Lower leg skin (tissue), 4 donors: ENCODE measurements around the gene APBA1. TPM values are rescaled to one million over a fixed set of nuclear protein-coding genes. Genes with fewer than 3 reads are reported as not detected.

Experiments
- DNase-seq, 2 donors: peaks; one replicate each; pipeline ENCODE4 v3.0.0-alpha.2; 2019; ENCODE audit warnings: low spot score in 2 of 2
- H3K4me3 ChIP-seq: fragments of 200-600 bp; sonication (generic); 2 replicates; pipeline ENCODE4 v1.5.1; 2017; ENCODE audit warnings: mild to moderate bottlenecking, low read depth; ENCODE audit not compliant: poor library complexity, severe bottlenecking
- POLR2A ChIP-seq, 2 donors: fragments of 450-650 bp; IDR thresholded peaks; one replicate each; pipeline ENCODE4 v1.6.1; 2016 to 2017; ENCODE audit warnings: antibody characterized with exemption in 2 of 2, mild to moderate bottlenecking in 1 of 2, moderate library complexity in 1 of 2
- WGBS, 2 donors: methylation state at CpG; one replicate each; pipeline ENCODE4 v1.1.5; 2018; 5-methylcytosine and 5-hydroxymethylcytosine counted together
- intact Hi-C: fragments of 100-400 bp; cut with DNase I; formaldehyde crosslinking; loops from one replicate; pipeline ENCODE4 v1.15.0; 2023; ENCODE audit warnings: low total_unique reads
- total RNA-seq, 4 donors: library from RNA; depleted of rRNA; stranded (reverse); fragments of >200 nt; gene quantifications; one replicate each; pipeline ENCODE4 v1.1.0, GENCODE V29; 2016
- TF ChIP-seq, protein P1 (sequence below), 3 donors: fragments of 450-650 bp; IDR thresholded peaks; one replicate each; pipeline ENCODE4 v1.5.1; 2016; ENCODE audit warnings: antibody characterized with exemption in 3 of 3, mild to moderate bottlenecking in 3 of 3, moderate library complexity in 2 of 3

APBA1 gene
- total RNA-seq, 4 donors from 2014 or later, result 4.9 to 12.7 (median 8.7) TPM

DNA sequence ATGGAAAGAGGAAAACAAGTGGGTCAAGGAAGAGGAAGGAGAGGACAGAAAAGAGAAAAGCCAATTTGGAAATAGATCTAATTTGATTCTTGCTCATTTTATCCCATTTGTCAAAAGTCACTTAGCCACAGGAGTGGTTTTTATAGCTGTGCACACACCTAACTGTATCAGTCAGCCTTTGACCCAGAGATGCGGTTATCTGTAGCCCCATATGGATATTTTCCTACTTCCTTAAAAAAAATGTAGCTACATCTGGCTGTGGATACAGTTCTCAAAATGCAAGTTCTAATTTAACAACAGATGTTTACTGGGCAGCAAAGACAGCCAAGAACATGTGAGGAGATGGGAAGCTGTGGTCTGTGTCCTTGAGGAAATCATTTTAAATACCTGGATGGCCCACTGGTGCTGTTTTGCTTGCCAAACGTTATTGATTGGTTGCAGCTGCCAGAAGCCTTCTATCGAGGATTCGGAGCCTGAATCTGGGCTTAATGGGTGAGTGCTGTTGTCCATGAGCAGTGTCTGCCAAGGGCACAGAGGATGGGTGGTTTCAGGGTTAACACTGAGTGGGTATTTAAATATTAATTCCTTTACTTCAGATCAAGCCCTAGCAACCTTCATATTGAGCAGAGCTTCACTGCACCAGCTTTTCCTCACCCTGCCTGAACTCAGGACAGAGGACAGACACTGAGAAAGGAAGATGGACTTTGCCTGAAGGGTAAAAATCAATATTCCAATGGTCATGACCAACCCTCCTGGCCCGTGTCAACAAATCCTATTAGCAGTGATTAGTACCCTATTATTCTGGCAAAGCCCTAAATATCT is 92.2 kb downstream of the APBA1 start:
- H3K4me3 ChIP-seq, result no peak overlapping the region
- WGBS, 2 donors, result 60 to 71% methylated on average over 5 of the region's 5 CpGs
- TF ChIP-seq, protein P1, sequence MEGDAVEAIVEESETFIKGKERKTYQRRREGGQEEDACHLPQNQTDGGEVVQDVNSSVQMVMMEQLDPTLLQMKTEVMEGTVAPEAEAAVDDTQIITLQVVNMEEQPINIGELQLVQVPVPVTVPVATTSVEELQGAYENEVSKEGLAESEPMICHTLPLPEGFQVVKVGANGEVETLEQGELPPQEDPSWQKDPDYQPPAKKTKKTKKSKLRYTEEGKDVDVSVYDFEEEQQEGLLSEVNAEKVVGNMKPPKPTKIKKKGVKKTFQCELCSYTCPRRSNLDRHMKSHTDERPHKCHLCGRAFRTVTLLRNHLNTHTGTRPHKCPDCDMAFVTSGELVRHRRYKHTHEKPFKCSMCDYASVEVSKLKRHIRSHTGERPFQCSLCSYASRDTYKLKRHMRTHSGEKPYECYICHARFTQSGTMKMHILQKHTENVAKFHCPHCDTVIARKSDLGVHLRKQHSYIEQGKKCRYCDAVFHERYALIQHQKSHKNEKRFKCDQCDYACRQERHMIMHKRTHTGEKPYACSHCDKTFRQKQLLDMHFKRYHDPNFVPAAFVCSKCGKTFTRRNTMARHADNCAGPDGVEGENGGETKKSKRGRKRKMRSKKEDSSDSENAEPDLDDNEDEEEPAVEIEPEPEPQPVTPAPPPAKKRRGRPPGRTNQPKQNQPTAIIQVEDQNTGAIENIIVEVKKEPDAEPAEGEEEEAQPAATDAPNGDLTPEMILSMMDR (IDR thresholded peaks at IDR 0.05), result no peak
- TF ChIP-seq POLR2A (IDR thresholded peaks at IDR 0.05), result no peak
- intact Hi-C loops, result no loop called here
- DNase-seq, result no peak

DNA sequence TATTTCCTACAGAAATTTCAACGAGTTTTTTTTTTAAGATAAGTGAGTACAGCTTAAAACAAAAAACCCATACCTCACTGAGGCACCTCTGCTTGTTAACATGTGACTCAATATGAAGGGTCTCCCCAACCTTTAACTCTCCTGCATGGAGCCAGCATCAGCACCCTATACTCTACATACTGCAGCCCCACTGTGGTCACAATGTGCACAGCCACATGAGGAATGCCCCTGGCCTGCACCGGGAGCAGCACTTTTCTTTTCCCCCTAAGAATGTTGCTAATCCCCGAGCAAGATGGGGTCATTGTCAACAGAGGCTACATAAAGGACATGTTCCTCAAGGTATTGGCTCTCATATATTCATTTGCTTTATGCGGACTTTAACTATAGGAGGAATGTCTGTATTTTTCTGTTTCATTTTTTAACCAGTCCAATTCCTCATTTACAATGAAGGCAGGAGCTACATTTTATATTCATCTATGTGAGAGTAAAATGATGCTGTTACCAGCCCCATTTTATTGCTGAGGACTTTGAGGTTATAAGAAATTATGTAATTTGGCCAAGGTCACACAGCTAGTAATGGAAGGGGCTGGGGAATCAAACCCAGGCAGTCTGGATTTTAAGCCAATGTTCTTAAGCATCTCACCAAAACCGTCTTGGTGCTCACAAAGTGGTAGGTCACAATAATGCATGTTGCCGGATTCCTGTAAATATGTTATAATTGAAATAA is 93.0 kb downstream of the APBA1 start:
- 79 to 80% methylated on average over 6 of the region's 6 CpGs for WGBS, 2 donors
- intact Hi-C loops, result no loop called here
- no peak overlapping the region for H3K4me3 ChIP-seq
- TF ChIP-seq, protein P1 (IDR thresholded peaks at IDR 0.05), result no peak
- no peak for TF ChIP-seq POLR2A (IDR thresholded peaks at IDR 0.05)
- DNase-seq, result no peak

DNA sequence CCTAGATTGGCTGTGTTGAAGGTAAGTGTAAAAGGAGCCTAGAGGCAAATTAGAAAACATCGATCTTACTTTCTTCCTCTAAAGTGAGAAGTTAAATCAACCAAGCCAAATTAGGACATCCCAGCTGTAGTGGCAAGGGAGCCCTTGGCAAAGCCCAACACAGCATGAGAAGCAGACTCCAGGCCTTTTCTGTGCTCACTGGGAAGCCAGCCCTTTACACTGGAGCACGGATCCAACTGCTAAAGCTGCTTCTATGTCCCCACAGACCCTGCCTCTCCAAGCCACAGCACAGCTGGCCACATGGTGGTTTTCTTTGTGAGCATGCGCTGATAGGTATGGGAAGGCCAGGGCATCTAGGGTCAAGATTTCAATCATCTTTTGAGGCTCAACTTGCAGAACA is 94.1 kb downstream of the APBA1 start:
- TF ChIP-seq POLR2A (IDR thresholded peaks at IDR 0.05), result no peak
- TF ChIP-seq, protein P1 (IDR thresholded peaks at IDR 0.05), result no peak
- H3K4me3 ChIP-seq, result no peak overlapping the region
- no peak for DNase-seq
- intact Hi-C loops, result no loop called here
- 66 to 67% methylated on average over 3 of the region's 3 CpGs for WGBS, 2 donors

DNA sequence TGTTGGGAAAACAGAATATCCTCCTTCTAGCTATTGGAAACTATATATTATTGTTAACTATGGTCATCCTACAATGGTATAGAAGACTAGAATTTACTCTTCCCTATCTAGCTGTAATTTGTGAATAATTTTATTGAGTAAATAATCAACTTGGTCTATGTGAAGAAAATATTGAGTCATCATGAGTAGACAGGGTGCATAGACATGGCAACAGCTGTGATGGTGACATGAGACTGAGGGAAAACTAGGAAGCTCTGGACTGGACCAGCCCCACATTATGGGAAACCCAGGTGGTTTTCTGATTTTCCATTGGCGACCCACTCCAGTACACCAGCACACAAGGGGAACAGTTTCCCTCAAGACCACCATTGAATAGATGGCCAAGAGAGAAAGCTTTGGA is 95.0 kb downstream of the APBA1 start:
- no peak for DNase-seq
- TF ChIP-seq POLR2A (IDR thresholded peaks at IDR 0.05), result no peak
- TF ChIP-seq, protein P1 (IDR thresholded peaks at IDR 0.05), result no peak
- intact Hi-C loops, result no loop called here
- 86 to 100% methylated on average over 1 of the region's 1 CpG for WGBS, 2 donors
- no peak overlapping the region for H3K4me3 ChIP-seq

DNA sequence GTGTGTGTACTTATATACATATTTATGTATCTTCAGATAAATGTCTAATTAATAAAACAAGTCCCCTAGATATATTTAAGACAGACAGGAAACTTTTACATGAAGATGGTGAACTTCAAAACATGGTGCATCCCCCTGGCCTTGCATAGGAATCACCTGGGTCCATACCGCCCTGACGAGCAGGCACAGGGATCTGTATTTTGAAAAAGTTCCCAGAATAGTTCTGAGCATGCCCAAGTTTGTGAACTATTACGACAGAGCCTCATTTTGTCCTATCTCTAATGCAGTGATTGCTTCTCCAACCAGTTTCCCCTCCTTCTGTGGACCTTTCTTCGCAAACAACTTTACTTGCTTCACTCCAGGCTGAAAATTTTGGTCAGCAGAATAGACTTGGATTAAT is 98.1 kb downstream of the APBA1 start:
- TF ChIP-seq POLR2A (IDR thresholded peaks at IDR 0.05), result no peak
- TF ChIP-seq, protein P1 (IDR thresholded peaks at IDR 0.05), result no peak
- 82 to 83% methylated on average over 4 of the region's 4 CpGs for WGBS, 2 donors
- intact Hi-C loops, result no loop called here

More for the DNA sequence above, 98.1 kb downstream of the APBA1 start:
- H3K4me3 ChIP-seq, result no peak overlapping the region
- no peak for DNase-seq
